Spleen (tissue), 11 donors: Measurements from ENCODE around the gene TRAPPC12. TPM values are rescaled to one million over a fixed set of nuclear protein-coding genes. Genes with fewer than 3 reads are reported as not detected.

Experiments
- DNase-seq: peaks from one replicate; pipeline ENCODE4 v3.0.0-alpha.2; 2020
- H3K27ac ChIP-seq, 8 donors: fragments of 200-600 bp; sonication (generic) in 7 of 8; 1 replicate in 4 of 8; 2 replicates in 4 of 8; pipeline versions ENCODE4 v1.5.0 to v1.8.0; 2016 to 2021; ENCODE audit warnings: inconsistent platforms in 4 of 8, mild to moderate bottlenecking in 4 of 8, moderate library complexity in 1 of 8
- H3K27me3 ChIP-seq, 7 donors: fragments of 200-600 bp; sonication (generic) in 6 of 7; replicated peaks in 1 of 7; 1 replicate in 4 of 7; 2 replicates in 3 of 7; pipeline versions ENCODE4 v1.5.0 to v1.8.0; 2016 to 2021; ENCODE audit warnings: inconsistent platforms in 3 of 7, mild to moderate bottlenecking in 1 of 7
- H3K36me3 ChIP-seq, 6 donors: fragments of 200-600 bp; sonication (generic) in 5 of 6; 1 replicate in 4 of 6; 2 replicates in 2 of 6; pipeline versions ENCODE4 v1.5.0 to v1.8.0; 2016 to 2021; ENCODE audit warnings: inconsistent platforms in 2 of 6
- H3K4me1 ChIP-seq, 6 donors: fragments of 200-600 bp; sonication (generic) in 5 of 6; 1 replicate in 3 of 6; 2 replicates in 3 of 6; pipeline versions ENCODE4 v1.5.0 to v1.8.0; 2016 to 2021; ENCODE audit warnings: inconsistent platforms in 3 of 6
- H3K4me3 ChIP-seq, 8 donors: fragments of 200-600 bp; sonication (generic) in 7 of 8; 1 replicate in 4 of 8; 2 replicates in 4 of 8; pipeline versions ENCODE4 v1.5.0 to v1.8.0; 2016 to 2021; ENCODE audit warnings: inconsistent platforms in 4 of 8, mild to moderate bottlenecking in 4 of 8, moderate library complexity in 2 of 8
- H3K9me3 ChIP-seq, 8 donors: fragments of 200-600 bp; sonication (generic) in 7 of 8; 1 replicate in 4 of 8; 2 replicates in 4 of 8; pipeline versions ENCODE4 v1.5.0 to v1.8.0; 2016 to 2021; ENCODE audit warnings: inconsistent platforms in 4 of 8
- CTCF ChIP-seq, 11 experiments: fragments of 200-600 bp in 7 of 11; fragments of 450-650 bp in 4 of 11; sonication (generic) in 4 of 11; IDR thresholded peaks in 8 of 11; conservative IDR thresholded peaks in 3 of 11; 1 replicate in 7 of 11; 2 replicates in 4 of 11; pipeline versions ENCODE4 v1.4.0 to v1.8.0; 2016 to 2021; ENCODE audit warnings: antibody characterized with exemption in 11 of 11, inconsistent platforms in 4 of 11, mild to moderate bottlenecking in 1 of 11
- POLR2A ChIP-seq, 3 donors: fragments of 450-650 bp; IDR thresholded peaks; one replicate each; pipeline ENCODE4 v1.5.1; 2017; ENCODE audit warnings: antibody characterized with exemption in 3 of 3, mild to moderate bottlenecking in 1 of 3
- POLR2AphosphoS5 ChIP-seq, 3 donors: sonication (generic); formaldehyde crosslinking; IDR thresholded peaks; one replicate each; pipeline ENCODE4 v1.5.1; 2017; ENCODE audit warnings: antibody characterized with exemption in 3 of 3
- WGBS, 5 donors: extraction: QIAGEN DNeasy Blood & Tissue Kit in 3 of 5; methylation state at CpG; one replicate each; pipeline versions ENCODE4 v1.1.5 to v1.1.7; 2013 to 2018; 5-methylcytosine and 5-hydroxymethylcytosine counted together
- intact Hi-C: fragments of 100-400 bp; cut with DNase I; formaldehyde crosslinking; loops from one replicate; pipeline ENCODE4 v1.15.0; 2023; ENCODE audit warnings: low total_unique reads
- polyA plus RNA-seq, 3 donors: library from polyadenylated mRNA; stranded (reverse); fragments of 200-250 nt; gene quantifications; one replicate each; pipeline ENCODE4 v1.2.1, GENCODE V29; 2013
- total RNA-seq, 7 donors: library from RNA; depleted of rRNA in 3 of 7; stranded (reverse); fragments of >200 nt in 3 of 7; fragmentation: NEBNext Ultra II Directional in 4 of 7; extraction: Animal tissue kit (Norgen Biotek cat#: 25700) in 4 of 7; gene quantifications; one replicate each; pipeline versions ENCODE4 v1.1.0 to v1.2.1, GENCODE V29; 2016 to 2021
- donor health status: healthy with polysubstance abuse.
- donor health status: DM: no; HTN: no; CAD: no; lungs with moderate emphysema.
- donor health status: DM: no; HTN: no; CAD: no.
- donor health status: Bipolar disorder and iron deficiency.
- donor health status: healthy.
- donor health status: DM: no; HTN: no; CAD: no.
- donor health status: DM: yes; HTN: yes; CAD: no.

Gene TRAPPC12
- total and polyA plus RNA-seq, 10 donors = 70.2 to 132 (median 97.1) TPM

GRCh38 chr2:3454802-3455201 is 75.3 kb downstream of the TRAPPC12 start:
- intact Hi-C loops = no loop called here
- 95 to 99% (median 97%) methylated on average over 18 to 22 of the region's 22 CpGs for WGBS, 5 donors
- Histone ChIP-seq H3K27me3 (no peaks in the 10 kb centered on the region), H3K9me3 (no peaks in the 10 kb centered on the region), H3K27ac (no peak overlapping the region), H3K4me1 (no peaks in the 10 kb centered on the region), H3K36me3 (peaks cover 0 to 100% (median 56%) of the 10 kb centered on the region in 6 donors), H3K4me3 (no peak overlapping the region)
- no peak for DNase-seq
- TF ChIP-seq POLR2AphosphoS5 (IDR thresholded peaks at IDR 0.05) = no peak
- TF ChIP-seq POLR2A (IDR thresholded peaks at IDR 0.05) = no peak
- no peak for TF ChIP-seq CTCF (IDR thresholded peaks at IDR 0.05 in 8 of 11, conservative IDR thresholded peaks at IDR 0.05 in 3 of 11)

- WGBS, 5 donors = 85 to 95% (median 93%) methylated on average over 14 of the region's 14 CpGs
- DNase-seq = no peak
- Histone ChIP-seq H3K9me3 (no peaks in the 10 kb centered on the region), H3K27ac (no peak overlapping the region), H3K4me1 (peaks cover 0 to 4% (median under 1%) of the 10 kb centered on the region in 6 donors), H3K36me3 (peaks cover 0 to 100% (median 51%) of the 10 kb centered on the region in 6 donors), H3K27me3 (no peaks in the 10 kb centered on the region), H3K4me3 (no peak overlapping the region)
- no peak for TF ChIP-seq POLR2A (IDR thresholded peaks at IDR 0.05)
- TF ChIP-seq CTCF (IDR thresholded peaks at IDR 0.05 in 8 of 11, conservative IDR thresholded peaks at IDR 0.05 in 3 of 11) = no peak
- TF ChIP-seq POLR2AphosphoS5 (IDR thresholded peaks at IDR 0.05) = no peak
- intact Hi-C loops = no loop called here
Measured at GRCh38 chr2:3456125-3456524, 76.6 kb downstream of the TRAPPC12 start.

DNA sequence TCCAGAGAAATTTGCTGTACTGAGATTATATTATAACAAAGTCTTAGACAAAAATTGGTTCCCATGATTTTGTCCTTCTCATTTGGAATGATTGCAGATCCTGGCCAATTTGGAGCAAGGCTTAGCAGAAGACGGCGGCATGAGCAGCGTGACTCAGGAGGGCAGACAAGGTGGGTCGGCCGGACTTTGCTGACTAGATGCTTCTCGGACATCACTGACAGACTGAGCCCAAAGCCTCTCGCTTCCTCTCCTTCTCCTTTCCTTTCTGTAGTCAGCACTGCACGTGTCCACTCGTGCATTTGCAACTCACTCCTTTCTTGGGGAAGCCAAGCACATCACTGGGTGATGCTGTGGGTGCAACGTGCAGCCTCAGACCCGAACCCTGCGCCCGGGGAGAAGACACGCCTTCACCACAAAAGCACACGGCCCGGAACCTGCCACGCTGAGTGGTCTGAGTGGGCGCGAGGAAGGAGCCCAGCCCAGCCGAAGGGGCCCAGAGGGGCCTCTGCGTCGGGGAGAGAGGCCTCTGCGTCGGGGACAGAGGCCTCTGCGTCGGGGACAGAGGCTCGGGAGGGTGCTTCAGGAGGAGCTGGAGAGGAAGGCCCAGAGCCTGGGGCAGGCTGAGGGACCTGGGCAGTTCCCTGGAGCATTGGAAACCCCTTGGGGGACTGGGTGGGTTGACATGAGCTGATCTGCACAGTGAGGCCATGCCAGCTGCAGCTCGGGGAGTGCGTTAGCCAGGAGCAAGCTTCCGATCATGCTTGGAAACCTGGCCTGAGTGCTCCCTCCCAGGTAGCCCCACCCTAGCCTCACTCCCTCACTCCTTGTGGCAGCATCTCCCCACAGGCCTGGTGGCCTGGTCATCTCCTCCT is 78.3 kb downstream of the TRAPPC12 start:
- Histone ChIP-seq H3K4me3 (no peak overlapping the region), H3K36me3 (peaks cover 0 to 92% (median 46%) of the 10 kb centered on the region in 6 donors)
- DNase-seq = peak; percentile 50

More for the DNA sequence above, 78.3 kb downstream of the TRAPPC12 start:
- H3K4me1 ChIP-seq = peaks cover 3 to 20% (median 12%) of the 10 kb centered on the region in 6 donors
- no peaks in the 10 kb centered on the region for H3K27me3 ChIP-seq
- no peaks in the 10 kb centered on the region for H3K9me3 ChIP-seq
- no peak for TF ChIP-seq CTCF (IDR thresholded peaks at IDR 0.05 in 8 of 11, conservative IDR thresholded peaks at IDR 0.05 in 3 of 11)
- peak in 1 of 3 donors; percentile 42 for TF ChIP-seq POLR2AphosphoS5 (IDR thresholded peaks at IDR 0.05)
- WGBS, 5 donors = 90 to 94% (median 93%) methylated on average over 27 to 30 of the region's 30 CpGs
- intact Hi-C loops = no loop called here
- H3K27ac ChIP-seq = no peak overlapping the region
